Measurements from ENCODE around the gene MRPL14.

GRCh38 chr6:44066394-44067172 is 60.7 kb downstream of the MRPL14 start:
- TF ChIP-seq CTCF (IDR thresholded peaks at IDR 0.05; ENCODE audit: low read depth, low read length, poor library complexity, severe bottlenecking) (no peak), EZH2phosphoT487 (IDR thresholded peaks at IDR 0.05; ENCODE audit: borderline replicate concordance, low read length) (no peak)
